ENCODE results near the gene PGAP1. TPM values are rescaled to one million over a fixed set of nuclear protein-coding genes. Genes with fewer than 3 reads are reported as not detected.

Gene PGAP1
- polyA plus RNA-seq, 1 donor, result 16.6 TPM

GRCh38 chr2:196792865-196793264 is 133.6 kb downstream of the PGAP1 start:
- DNase-seq, result no peak

- no peak for DNase-seq
Measured at GRCh38 chr2:196783431-196784094, 142.9 kb downstream of the PGAP1 start.

Other genes starting within 250 kb of the PGAP1 start
- 34.3 TPM for gene GTF3C3, start 127.0 kb downstream of the PGAP1 start, polyA plus RNA-seq (ENCODE audit: insufficient read length)
- gene C2orf66, start 117.4 kb downstream of the PGAP1 start, polyA plus RNA-seq (ENCODE audit: insufficient read length), result 0.23 TPM

Measured in hindlimb muscle (tissue), 1 donor.